Measurements from ENCODE around the gene PPM1E. TPM values are rescaled to one million over a fixed set of nuclear protein-coding genes. Genes with fewer than 3 reads are reported as not detected.
"Not testable (repeated sequence)": the region's sequence is repeated elsewhere in the genome, so short reads cannot be mapped to it uniquely, and the experiment has no call there.

The PPM1E gene
- total RNA-seq, 1 donor from 2014 or later: 1.0 TPM

DNA sequence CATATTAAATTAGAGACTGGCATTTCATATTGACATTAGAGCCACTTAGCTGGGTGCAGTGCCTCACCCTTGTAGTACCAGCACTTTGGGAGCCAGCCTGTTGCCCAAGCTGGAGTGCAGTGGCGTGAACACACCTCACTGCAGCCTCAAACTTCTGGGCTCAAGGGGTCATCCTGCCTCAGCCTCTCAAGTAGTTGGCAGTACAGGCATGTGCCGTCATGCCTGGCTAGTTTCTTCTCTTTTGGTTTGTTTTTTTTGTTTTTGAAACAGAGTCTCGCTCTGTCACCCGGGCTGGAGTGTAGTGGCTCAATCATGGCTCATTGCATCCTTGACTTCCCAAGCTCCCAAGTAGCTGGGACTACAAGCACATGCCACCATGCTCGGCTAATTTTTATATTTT lies 8.7 kb downstream of the PPM1E start:
- Histone ChIP-seq H3K4me3 (ENCODE audit: low read length in 3 of 3) (no peak overlapping the region), H3K9me3 (ENCODE audit: control insufficient read depth in 3 of 3, low read length in 3 of 3) (no peaks in the 10 kb centered on the region), H3K36me3 (ENCODE audit: control insufficient read depth in 3 of 3, insufficient read depth in 3 of 3, low read length in 3 of 3) (no peaks in the 10 kb centered on the region)

DNA sequence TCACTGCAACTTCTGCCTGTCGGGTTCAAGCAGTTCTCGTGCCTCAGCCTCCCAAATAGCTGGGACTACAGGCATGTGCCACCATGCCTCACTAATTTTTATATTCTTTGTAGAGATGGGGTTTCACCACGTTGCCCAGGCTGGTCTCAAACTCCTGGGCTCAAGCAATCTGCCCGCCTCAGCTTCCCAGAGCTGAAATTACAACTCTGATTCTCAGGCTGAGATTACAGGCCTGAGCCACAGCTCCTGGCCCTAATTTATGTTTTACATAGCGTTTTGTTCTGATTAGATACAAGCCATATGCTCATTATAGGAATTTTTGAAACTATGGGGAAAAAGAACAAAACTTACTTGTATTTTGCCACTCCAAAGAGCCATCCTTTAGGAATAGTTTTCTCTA lies 22.8 kb downstream of the PPM1E start:
- H3K27ac ChIP-seq (ENCODE audit: low read depth, low read length); H3K27me3 ChIP-seq (ENCODE audit: control insufficient read depth in 3 of 3, insufficient read depth in 3 of 3, low read length in 3 of 3); H3K4me3 ChIP-seq (ENCODE audit: low read length in 3 of 3); H3K9ac ChIP-seq (ENCODE audit: low read depth in 1 of 3, low read length in 3 of 3); H3K9me3 ChIP-seq (ENCODE audit: control insufficient read depth in 3 of 3, low read length in 3 of 3); H3K36me3 ChIP-seq (ENCODE audit: control insufficient read depth in 3 of 3, insufficient read depth in 3 of 3, low read length in 3 of 3); H3K4me1 ChIP-seq (ENCODE audit: control insufficient read depth in 3 of 3, insufficient read depth in 3 of 3, low read length in 3 of 3): not testable (repeated sequence)

More for the DNA sequence above, 8.7 kb downstream of the PPM1E start:
- H3K27ac ChIP-seq (ENCODE audit: low read depth, low read length): no peak overlapping the region
- no peak overlapping the region for H3K9ac ChIP-seq (ENCODE audit: low read depth in 1 of 3, low read length in 3 of 3)
- no peaks in the 10 kb centered on the region for H3K4me1 ChIP-seq (ENCODE audit: control insufficient read depth in 3 of 3, insufficient read depth in 3 of 3, low read length in 3 of 3)
- peaks cover 0 to 7% (median 0%) of the 10 kb centered on the region in 3 donors for H3K27me3 ChIP-seq (ENCODE audit: control insufficient read depth in 3 of 3, insufficient read depth in 3 of 3, low read length in 3 of 3)

DNA sequence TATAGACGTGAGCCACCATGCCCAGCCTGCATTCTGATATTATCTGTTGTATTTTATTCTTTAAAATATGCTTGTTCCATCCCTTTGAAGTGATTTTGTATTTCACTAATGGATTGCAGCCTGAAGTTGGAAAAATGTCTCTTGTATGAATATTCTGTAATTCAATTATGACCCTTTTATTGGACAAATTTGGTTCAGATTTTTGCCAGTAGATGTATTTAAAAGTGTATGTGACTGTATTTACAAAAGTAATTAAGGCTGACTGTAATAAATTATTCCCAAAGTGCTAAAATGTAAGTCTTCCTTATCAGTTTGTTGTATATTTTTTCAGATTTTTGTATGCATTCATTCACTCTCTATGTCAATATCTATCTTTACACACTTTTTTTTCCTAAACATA lies 23.8 kb downstream of the PPM1E start:
- H3K9ac ChIP-seq (ENCODE audit: low read depth in 1 of 3, low read length in 3 of 3): no peak overlapping the region
- no peaks in the 10 kb centered on the region for H3K4me1 ChIP-seq (ENCODE audit: control insufficient read depth in 3 of 3, insufficient read depth in 3 of 3, low read length in 3 of 3)
- no peaks in the 10 kb centered on the region for H3K27me3 ChIP-seq (ENCODE audit: control insufficient read depth in 3 of 3, insufficient read depth in 3 of 3, low read length in 3 of 3)
- no peak overlapping the region for H3K4me3 ChIP-seq (ENCODE audit: low read length in 3 of 3)
- H3K27ac ChIP-seq (ENCODE audit: low read depth, low read length): no peak overlapping the region
- no peaks in the 10 kb centered on the region for H3K36me3 ChIP-seq (ENCODE audit: control insufficient read depth in 3 of 3, insufficient read depth in 3 of 3, low read length in 3 of 3)
- no peaks in the 10 kb centered on the region for H3K9me3 ChIP-seq (ENCODE audit: control insufficient read depth in 3 of 3, low read length in 3 of 3)

DNA sequence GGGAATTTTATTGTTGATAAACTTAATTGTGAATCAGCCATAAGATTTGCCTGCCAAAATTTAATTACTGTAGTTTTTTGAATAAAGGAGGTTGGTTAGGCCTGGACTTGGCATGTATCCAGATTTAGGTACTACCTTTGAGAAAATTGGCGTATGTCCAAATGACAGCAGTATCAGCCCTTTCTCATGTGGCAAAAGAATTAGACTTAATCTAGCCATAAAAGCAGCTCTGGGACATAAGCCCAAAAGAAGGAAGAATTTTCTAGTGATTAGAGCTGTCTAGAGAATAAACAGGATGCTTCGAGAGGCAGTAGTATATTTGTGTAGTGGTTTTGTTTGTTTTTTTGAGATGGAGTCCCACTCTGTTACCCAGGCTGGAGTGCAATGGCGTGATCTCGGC lies 27.7 kb downstream of the PPM1E start:
- Histone ChIP-seq H3K9me3 (ENCODE audit: control insufficient read depth in 3 of 3, low read length in 3 of 3) (no peaks in the 10 kb centered on the region), H3K36me3 (ENCODE audit: control insufficient read depth in 3 of 3, insufficient read depth in 3 of 3, low read length in 3 of 3) (no peaks in the 10 kb centered on the region), H3K9ac (ENCODE audit: low read depth in 1 of 3, low read length in 3 of 3) (no peak overlapping the region), H3K27me3 (ENCODE audit: control insufficient read depth in 3 of 3, insufficient read depth in 3 of 3, low read length in 3 of 3) (no peaks in the 10 kb centered on the region), H3K4me3 (ENCODE audit: low read length in 3 of 3) (no peak overlapping the region), H3K27ac (ENCODE audit: low read depth, low read length) (no peak overlapping the region), H3K4me1 (ENCODE audit: control insufficient read depth in 3 of 3, insufficient read depth in 3 of 3, low read length in 3 of 3) (no peaks in the 10 kb centered on the region)

DNA sequence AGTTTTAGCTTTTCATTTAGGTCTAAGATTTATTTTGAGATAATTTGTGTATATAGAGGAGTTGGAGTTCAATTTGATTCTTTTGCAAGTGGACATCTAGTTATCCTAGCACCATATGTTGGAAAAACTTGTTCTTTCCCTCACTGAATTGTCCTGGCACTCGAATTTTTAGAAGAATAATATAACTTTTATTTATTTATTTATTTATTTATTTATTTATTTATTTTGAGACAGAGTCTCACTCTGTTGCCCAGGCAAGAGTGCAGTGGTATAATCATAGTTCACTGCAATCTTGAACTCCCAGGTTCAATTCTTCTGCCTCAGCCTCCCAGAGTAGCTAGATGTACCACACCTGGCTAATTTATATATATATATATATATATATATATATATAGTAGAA lies 29.4 kb downstream of the PPM1E start:
- Histone ChIP-seq H3K27me3 (ENCODE audit: control insufficient read depth in 3 of 3, insufficient read depth in 3 of 3, low read length in 3 of 3) (no peaks in the 10 kb centered on the region), H3K4me1 (ENCODE audit: control insufficient read depth in 3 of 3, insufficient read depth in 3 of 3, low read length in 3 of 3) (no peaks in the 10 kb centered on the region), H3K9me3 (ENCODE audit: control insufficient read depth in 3 of 3, low read length in 3 of 3) (no peaks in the 10 kb centered on the region), H3K27ac (ENCODE audit: low read depth, low read length) (no peak overlapping the region), H3K9ac (ENCODE audit: low read depth in 1 of 3, low read length in 3 of 3) (no peak overlapping the region), H3K4me3 (ENCODE audit: low read length in 3 of 3) (no peak overlapping the region), H3K36me3 (ENCODE audit: control insufficient read depth in 3 of 3, insufficient read depth in 3 of 3, low read length in 3 of 3) (no peaks in the 10 kb centered on the region)

DNA sequence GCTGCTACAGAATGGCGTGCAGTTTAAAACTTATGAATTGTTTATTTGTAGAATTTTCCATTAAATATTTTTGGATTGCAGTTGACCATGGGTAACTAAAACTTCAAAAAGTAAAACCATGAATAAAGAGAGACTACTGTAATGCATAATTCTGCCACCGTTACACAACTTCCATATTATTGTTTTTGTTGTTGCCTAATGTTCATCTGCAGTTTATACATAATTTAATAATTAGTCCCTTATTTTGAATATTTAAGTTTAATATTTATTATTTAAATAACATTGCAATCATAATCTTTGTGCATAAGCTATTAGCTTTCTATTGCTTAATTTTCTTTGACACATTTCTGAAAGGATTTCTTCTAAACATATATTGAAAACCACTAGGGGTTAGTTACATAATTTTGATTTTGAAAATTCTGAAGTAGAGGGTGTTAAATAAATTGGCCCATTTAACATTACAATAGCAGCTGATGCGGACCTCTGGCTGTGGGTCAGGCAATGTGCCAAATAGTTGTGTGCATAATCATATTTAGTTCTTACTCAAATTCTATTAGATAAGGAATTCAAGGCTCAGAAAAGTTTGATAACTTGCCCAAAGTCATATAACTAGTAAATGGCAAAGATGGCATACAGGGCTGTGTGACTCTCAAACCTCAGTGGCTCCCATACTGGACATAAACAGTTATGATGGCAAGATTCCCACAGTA lies 31.1 kb downstream of the PPM1E start:
- Histone ChIP-seq H3K27ac (ENCODE audit: low read depth, low read length) (no peak overlapping the region), H3K9me3 (ENCODE audit: control insufficient read depth in 3 of 3, low read length in 3 of 3) (no peaks in the 10 kb centered on the region), H3K27me3 (ENCODE audit: control insufficient read depth in 3 of 3, insufficient read depth in 3 of 3, low read length in 3 of 3) (no peaks in the 10 kb centered on the region), H3K4me3 (ENCODE audit: low read length in 3 of 3) (no peak overlapping the region), H3K4me1 (ENCODE audit: control insufficient read depth in 3 of 3, insufficient read depth in 3 of 3, low read length in 3 of 3) (no peaks in the 10 kb centered on the region), H3K9ac (ENCODE audit: low read depth in 1 of 3, low read length in 3 of 3) (no peak overlapping the region), H3K36me3 (ENCODE audit: control insufficient read depth in 3 of 3, insufficient read depth in 3 of 3, low read length in 3 of 3) (no peaks in the 10 kb centered on the region)

DNA sequence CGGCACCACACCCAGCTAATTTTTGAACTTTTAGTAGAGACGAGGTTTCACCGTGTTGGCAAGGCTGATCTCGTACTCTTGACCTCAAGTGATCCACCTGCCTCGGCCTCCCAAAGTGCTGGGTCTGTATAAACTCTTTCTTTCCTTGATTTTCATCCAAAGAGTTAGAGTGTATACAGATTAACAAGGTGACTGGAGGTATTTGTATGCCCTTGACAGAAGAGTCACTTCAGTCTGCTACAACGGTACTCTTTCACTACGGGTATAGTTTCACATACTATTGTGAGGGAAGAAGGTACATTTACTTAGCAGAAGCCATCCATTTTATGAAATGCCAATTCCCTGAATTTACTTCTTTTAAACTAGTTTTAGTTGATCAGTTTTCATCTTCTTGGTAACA lies 32.5 kb downstream of the PPM1E start:
- H3K27ac ChIP-seq (ENCODE audit: low read depth, low read length): no peak overlapping the region
- no peak overlapping the region for H3K4me3 ChIP-seq (ENCODE audit: low read length in 3 of 3)
- H3K9ac ChIP-seq (ENCODE audit: low read depth in 1 of 3, low read length in 3 of 3): no peak overlapping the region
- no peaks in the 10 kb centered on the region for H3K36me3 ChIP-seq (ENCODE audit: control insufficient read depth in 3 of 3, insufficient read depth in 3 of 3, low read length in 3 of 3)
- no peaks in the 10 kb centered on the region for H3K9me3 ChIP-seq (ENCODE audit: control insufficient read depth in 3 of 3, low read length in 3 of 3)
- no peaks in the 10 kb centered on the region for H3K27me3 ChIP-seq (ENCODE audit: control insufficient read depth in 3 of 3, insufficient read depth in 3 of 3, low read length in 3 of 3)
- H3K4me1 ChIP-seq (ENCODE audit: control insufficient read depth in 3 of 3, insufficient read depth in 3 of 3, low read length in 3 of 3): no peaks in the 10 kb centered on the region

DNA sequence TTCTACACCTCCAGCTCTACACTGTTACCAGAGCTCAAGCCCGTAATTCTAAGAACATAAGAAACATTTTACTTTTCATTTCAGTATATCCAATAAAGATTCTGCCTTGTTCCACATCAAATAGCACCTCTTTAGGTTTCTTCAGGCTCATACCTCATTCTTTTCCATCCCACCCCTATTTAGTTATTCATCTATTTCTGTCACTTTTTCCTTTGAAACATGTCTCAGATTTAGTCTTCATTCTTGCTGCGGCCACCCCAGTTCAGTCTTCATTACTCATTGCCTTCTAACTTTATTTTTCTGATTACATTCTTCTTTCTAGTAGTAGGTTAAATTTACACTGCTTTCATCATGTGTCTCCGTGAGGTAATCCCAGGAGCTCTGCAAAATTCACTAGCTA lies 33.5 kb downstream of the PPM1E start:
- H3K9ac ChIP-seq (ENCODE audit: low read depth in 1 of 3, low read length in 3 of 3): no peak overlapping the region

DNA sequence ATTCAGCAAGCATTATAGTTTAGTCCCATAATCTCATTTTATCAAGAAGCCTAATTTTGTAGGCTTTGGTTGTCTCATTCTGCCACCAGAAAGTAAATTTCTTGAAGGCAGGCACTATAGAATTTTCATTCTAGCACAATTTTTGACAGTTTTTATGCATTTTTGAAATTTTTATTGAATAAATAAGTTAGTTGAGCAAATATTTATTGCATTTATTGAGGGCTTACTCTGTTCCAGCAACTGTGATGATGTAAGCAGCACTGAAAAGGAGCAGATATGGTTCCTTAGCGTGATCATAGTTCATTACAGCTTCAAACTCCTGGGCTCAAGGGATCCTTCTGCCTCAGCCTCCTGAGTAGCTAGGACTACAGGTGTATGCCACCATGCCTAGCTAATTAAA lies 34.2 kb downstream of the PPM1E start:
- Histone ChIP-seq H3K27me3 (ENCODE audit: control insufficient read depth in 3 of 3, insufficient read depth in 3 of 3, low read length in 3 of 3) (no peaks in the 10 kb centered on the region), H3K36me3 (ENCODE audit: control insufficient read depth in 3 of 3, insufficient read depth in 3 of 3, low read length in 3 of 3) (no peaks in the 10 kb centered on the region), H3K27ac (ENCODE audit: low read depth, low read length) (no peak overlapping the region), H3K9ac (ENCODE audit: low read depth in 1 of 3, low read length in 3 of 3) (no peak overlapping the region), H3K9me3 (ENCODE audit: control insufficient read depth in 3 of 3, low read length in 3 of 3) (no peaks in the 10 kb centered on the region), H3K4me1 (ENCODE audit: control insufficient read depth in 3 of 3, insufficient read depth in 3 of 3, low read length in 3 of 3) (no peaks in the 10 kb centered on the region), H3K4me3 (ENCODE audit: low read length in 3 of 3) (no peak overlapping the region)

More for the DNA sequence above, 33.5 kb downstream of the PPM1E start:
- H3K27me3 ChIP-seq (ENCODE audit: control insufficient read depth in 3 of 3, insufficient read depth in 3 of 3, low read length in 3 of 3): no peaks in the 10 kb centered on the region
- no peaks in the 10 kb centered on the region for H3K4me1 ChIP-seq (ENCODE audit: control insufficient read depth in 3 of 3, insufficient read depth in 3 of 3, low read length in 3 of 3)
- H3K9me3 ChIP-seq (ENCODE audit: control insufficient read depth in 3 of 3, low read length in 3 of 3): no peaks in the 10 kb centered on the region
- H3K36me3 ChIP-seq (ENCODE audit: control insufficient read depth in 3 of 3, insufficient read depth in 3 of 3, low read length in 3 of 3): no peaks in the 10 kb centered on the region
- no peak overlapping the region for H3K4me3 ChIP-seq (ENCODE audit: low read length in 3 of 3)
- no peak overlapping the region for H3K27ac ChIP-seq (ENCODE audit: low read depth, low read length)

DNA sequence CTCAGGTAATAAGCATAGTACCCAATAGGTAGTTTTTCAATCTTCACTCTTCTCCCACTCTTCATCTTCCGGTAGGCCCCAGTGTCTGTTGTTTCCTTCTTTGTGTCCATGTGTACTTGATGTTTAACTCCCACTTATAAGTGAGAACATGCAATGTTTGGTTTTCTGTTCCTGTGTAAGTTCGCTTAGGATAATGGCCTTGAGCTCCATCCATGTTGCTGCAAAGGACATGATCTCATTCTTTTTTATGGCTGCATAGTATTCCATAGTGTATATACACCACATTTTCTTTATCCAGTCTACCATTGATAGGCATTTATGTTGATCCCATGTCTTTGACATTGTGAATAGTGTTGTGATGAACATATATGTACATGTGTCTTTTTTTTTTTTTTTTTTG lies 38.9 kb downstream of the PPM1E start:
- H3K27ac ChIP-seq (ENCODE audit: low read depth, low read length): not testable (repeated sequence)

More for the DNA sequence above, 38.9 kb downstream of the PPM1E start:
- H3K27me3 ChIP-seq (ENCODE audit: control insufficient read depth in 3 of 3, insufficient read depth in 3 of 3, low read length in 3 of 3); H3K9me3 ChIP-seq (ENCODE audit: control insufficient read depth in 3 of 3, low read length in 3 of 3); H3K4me1 ChIP-seq (ENCODE audit: control insufficient read depth in 3 of 3, insufficient read depth in 3 of 3, low read length in 3 of 3); H3K36me3 ChIP-seq (ENCODE audit: control insufficient read depth in 3 of 3, insufficient read depth in 3 of 3, low read length in 3 of 3); H3K9ac ChIP-seq (ENCODE audit: low read depth in 1 of 3, low read length in 3 of 3); H3K4me3 ChIP-seq (ENCODE audit: low read length in 3 of 3): not testable (repeated sequence)

All from skeletal muscle tissue (tissue), 4 donors.